Kidney epithelial cell (primary cell): ENCODE data around the gene SORCS2. TPM values are rescaled to one million over a fixed set of nuclear protein-coding genes. Genes with fewer than 3 reads are reported as not detected.

Experiments used
- DNase-seq: peaks from one replicate; pipeline ENCODE4 v3.0.0-alpha.2; 2010; ENCODE audit warnings: low read depth
- H3K27me3 ChIP-seq: 2 replicates; pipeline ENCODE4 v1.6.0; 2011; ENCODE audit warnings: low read length; ENCODE audit not compliant: control insufficient read depth, insufficient read depth
- H3K36me3 ChIP-seq: 2 replicates; pipeline ENCODE4 v1.5.1; 2011; ENCODE audit warnings: low read length; ENCODE audit not compliant: control insufficient read depth, insufficient read depth
- H3K4me3 ChIP-seq: 2 replicates; pipeline ENCODE4 v1.5.1; 2011; ENCODE audit warnings: low read depth, mild to moderate bottlenecking, control low read depth, low read length
- total RNA-seq: library from RNA; depleted of rRNA; stranded (reverse); fragments of >200 nt; gene quantifications from 2 replicates; pipeline ENCODE4 v1.2.3, GENCODE V29; 2015
- TF ChIP-seq, protein P1 (sequence below): IDR thresholded peaks from 2 replicates; pipeline ENCODE4 v1.5.1; 2011; ENCODE audit warnings: mild to moderate bottlenecking, moderate library complexity, low read length, control low read depth, inconsistent platforms; ENCODE audit not compliant: insufficient read depth, poor library complexity, severe bottlenecking

SORCS2 gene
- total RNA-seq, 1 donor from 2014 or later: 1.4 TPM

DNA sequence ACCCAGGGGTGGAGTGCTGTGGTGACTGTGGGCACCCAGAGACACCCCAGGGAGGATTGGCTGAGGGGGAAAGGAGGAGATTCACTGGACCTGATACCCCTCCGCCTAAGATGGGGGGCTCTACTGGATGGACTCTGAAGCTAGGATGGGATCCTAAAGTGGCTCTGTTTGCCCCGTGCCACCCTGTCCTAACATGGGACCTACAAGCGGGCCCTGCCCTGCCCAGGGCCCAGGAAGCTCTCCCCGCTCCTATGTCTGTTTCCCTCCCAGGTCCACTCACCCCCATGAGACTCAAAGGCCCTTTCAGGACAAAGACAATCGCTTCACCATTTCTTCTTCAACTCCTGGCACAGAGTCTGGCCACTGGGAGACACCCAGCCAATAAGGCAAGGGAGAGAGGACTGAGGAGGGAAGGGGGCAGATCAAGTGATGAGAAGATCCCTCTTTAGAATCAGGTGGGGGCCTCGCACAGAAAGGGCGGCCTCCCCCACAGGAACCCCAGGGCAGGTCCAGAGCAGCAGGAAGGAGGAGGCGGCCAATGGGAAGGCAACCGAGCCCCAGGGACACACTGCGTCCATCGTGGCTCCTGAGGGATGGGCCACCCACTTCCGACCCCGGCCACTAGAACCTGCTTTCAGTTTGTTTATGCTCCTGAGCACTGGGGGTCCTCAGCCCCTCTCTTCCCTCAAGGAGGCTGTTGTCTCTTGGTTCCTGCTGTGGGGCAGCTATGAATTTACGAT lies 592.0 kb downstream of the SORCS2 start:
- Histone ChIP-seq H3K36me3 (no peaks in the 10 kb centered on the region), H3K4me3 (no peak overlapping the region), H3K27me3 (no peaks in the 10 kb centered on the region)
- DNase-seq: no peak
- TF ChIP-seq, protein P1, sequence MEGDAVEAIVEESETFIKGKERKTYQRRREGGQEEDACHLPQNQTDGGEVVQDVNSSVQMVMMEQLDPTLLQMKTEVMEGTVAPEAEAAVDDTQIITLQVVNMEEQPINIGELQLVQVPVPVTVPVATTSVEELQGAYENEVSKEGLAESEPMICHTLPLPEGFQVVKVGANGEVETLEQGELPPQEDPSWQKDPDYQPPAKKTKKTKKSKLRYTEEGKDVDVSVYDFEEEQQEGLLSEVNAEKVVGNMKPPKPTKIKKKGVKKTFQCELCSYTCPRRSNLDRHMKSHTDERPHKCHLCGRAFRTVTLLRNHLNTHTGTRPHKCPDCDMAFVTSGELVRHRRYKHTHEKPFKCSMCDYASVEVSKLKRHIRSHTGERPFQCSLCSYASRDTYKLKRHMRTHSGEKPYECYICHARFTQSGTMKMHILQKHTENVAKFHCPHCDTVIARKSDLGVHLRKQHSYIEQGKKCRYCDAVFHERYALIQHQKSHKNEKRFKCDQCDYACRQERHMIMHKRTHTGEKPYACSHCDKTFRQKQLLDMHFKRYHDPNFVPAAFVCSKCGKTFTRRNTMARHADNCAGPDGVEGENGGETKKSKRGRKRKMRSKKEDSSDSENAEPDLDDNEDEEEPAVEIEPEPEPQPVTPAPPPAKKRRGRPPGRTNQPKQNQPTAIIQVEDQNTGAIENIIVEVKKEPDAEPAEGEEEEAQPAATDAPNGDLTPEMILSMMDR: no peak

DNA sequence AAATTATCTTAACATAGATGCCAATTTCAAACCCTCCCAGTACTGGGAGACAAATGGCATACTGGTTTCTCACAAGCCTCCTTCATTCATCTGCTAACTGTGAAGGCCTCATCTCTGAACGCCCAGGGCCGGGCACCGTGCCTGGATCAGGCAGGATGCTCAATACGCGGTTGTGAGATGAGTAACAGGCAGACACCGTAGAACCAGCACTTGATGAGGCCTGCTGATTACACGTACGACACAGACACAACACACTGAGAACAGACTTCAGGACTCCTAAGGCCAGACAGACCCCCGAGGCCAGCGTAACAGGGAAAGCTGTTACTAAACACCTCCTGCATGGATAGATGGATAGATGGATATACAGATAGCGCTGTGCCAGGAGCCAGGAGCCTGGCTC lies 592.7 kb downstream of the SORCS2 start:
- H3K4me3 ChIP-seq: no peak overlapping the region
- TF ChIP-seq, protein P1: no peak
- H3K36me3 ChIP-seq: no peaks in the 10 kb centered on the region
- DNase-seq: no peak
- H3K27me3 ChIP-seq: no peaks in the 10 kb centered on the region

DNA sequence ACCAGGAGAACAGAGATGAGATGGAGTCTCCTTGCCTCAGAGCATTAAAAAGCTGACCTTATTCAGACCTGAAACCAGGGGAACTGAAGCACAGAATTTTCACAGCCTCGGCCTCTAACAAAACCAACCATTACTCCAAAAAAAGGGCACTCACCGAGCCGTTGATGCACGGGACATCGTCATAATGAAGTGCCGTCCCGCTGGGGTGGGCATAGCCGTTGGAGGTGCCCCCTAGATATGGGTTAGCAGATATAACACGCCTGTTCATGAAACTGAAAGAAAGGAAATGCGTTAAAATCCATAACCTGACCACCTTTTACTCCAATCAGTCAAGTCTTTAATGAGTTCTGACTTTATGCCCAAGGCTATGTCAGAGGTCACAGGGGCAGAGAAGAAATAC lies 593.7 kb downstream of the SORCS2 start:
- no peaks in the 10 kb centered on the region for H3K27me3 ChIP-seq
- TF ChIP-seq, protein P1: no peak
- no peak overlapping the region for H3K4me3 ChIP-seq
- DNase-seq: no peak
- H3K36me3 ChIP-seq: no peaks in the 10 kb centered on the region

DNA sequence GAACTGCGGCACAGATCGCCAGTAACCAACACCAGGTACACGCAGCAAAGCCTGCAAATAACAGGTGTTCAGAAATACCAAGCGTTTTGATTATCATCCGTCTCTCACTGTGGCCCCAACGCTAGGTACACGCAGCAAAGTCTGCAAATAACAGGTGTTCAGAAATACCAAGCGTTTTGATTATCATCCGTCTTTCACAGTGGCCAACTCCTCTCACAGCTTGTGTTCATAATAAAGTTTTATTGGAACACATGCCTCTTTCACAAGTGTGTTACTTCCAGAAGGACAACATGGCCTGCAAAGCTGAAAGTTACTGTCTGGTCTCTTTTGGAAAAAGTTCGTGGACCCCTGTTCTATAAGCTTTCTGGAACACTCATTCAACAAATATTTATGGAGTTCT lies 594.2 kb downstream of the SORCS2 start:
- H3K36me3 ChIP-seq: no peaks in the 10 kb centered on the region

DNA sequence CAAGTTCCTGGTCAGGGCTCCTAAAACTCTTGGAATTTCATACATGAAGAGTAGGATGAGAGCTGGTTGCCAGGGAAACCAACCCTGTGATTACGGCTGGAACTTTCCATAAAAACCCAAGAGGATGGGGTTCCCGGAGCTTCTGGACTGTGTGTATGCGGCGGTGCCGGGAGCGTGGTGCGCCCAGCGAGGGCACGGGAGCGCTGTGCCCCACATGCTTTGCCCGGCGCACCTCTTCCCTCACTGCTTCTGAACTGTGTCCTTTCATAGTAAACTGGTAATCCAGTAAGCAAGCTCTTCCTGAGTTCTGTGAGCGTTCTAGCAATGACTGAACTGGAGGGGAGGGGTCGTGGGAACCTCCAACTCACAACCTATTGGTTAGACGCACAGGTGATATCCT lies 594.7 kb downstream of the SORCS2 start:
- TF ChIP-seq, protein P1: no peak
- Histone ChIP-seq H3K27me3 (no peaks in the 10 kb centered on the region), H3K36me3 (no peaks in the 10 kb centered on the region), H3K4me3 (no peak overlapping the region)
- DNase-seq: no peak

More for the DNA sequence above, 594.2 kb downstream of the SORCS2 start:
- H3K27me3 ChIP-seq: no peaks in the 10 kb centered on the region
- DNase-seq: no peak
- TF ChIP-seq, protein P1: no peak
- no peak overlapping the region for H3K4me3 ChIP-seq

DNA sequence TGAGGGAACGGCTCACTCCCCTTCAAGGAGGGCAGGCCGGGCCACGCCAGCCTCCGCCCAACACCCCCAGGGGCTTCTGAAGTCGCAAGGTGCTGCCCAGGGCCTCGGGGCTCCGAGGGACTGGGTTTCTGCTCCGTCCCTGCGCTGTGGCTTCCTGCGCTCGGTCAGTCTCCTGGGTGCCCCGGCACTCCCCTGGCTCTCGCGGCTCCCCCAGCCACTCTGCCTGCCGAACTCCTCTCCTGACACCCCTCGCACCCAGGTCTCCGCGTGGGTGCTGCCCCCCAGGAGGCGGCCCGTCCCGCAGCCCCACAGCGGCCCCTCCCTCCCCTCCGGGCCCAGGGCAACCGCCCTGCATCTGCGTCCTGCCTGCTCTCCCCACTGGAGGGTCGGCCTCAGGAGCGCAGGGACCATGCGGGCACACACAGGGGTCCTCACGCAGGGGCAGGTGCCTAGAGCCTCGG lies 595.4 kb downstream of the SORCS2 start:
- Histone ChIP-seq H3K27me3 (no peaks in the 10 kb centered on the region), H3K36me3 (no peaks in the 10 kb centered on the region), H3K4me3 (no peak overlapping the region)
- no peak for DNase-seq
- TF ChIP-seq, protein P1: no peak
